Kidney (tissue), 14 donors: ENCODE results near the gene FAM53B. TPM values are rescaled to one million over a fixed set of nuclear protein-coding genes. Genes with fewer than 3 reads are reported as not detected.
A peak's percentile ranks its signal among the peaks of the same experiment; 100 is the strongest.

Experiments used
- DNase-seq, 5 donors: peaks; one replicate each; pipeline ENCODE4 v3.0.0-alpha.2; 2013 to 2020
- FAIRE-seq: peaks from 2 replicates; lab custom pipeline; 2012; peaks lifted over from hg19 to GRCh38; lab: Jason Lieb, UNC
- H3K27ac ChIP-seq, 2 donors: one replicate each; pipeline ENCODE4 v1.7.0; 2013; ENCODE audit warnings: low read depth in 2 of 2, low read length in 2 of 2, inconsistent platforms in 1 of 2
- H3K27me3 ChIP-seq: one replicate; pipeline ENCODE4 v1.7.1; 2013; ENCODE audit warnings: low read length, inconsistent platforms; ENCODE audit not compliant: control insufficient read depth, insufficient read depth
- H3K36me3 ChIP-seq, 3 donors: one replicate each; pipeline versions ENCODE4 v1.7.0 to v1.7.1; 2013; ENCODE audit warnings: low read length in 3 of 3, control low read depth in 1 of 3, inconsistent platforms in 1 of 3; ENCODE audit not compliant: insufficient read depth in 3 of 3, control insufficient read depth in 2 of 3
- H3K4me1 ChIP-seq, 3 donors: one replicate each; pipeline versions ENCODE4 v1.7.0 to v1.7.1; 2013; ENCODE audit warnings: low read length in 3 of 3, inconsistent platforms in 1 of 3, low read depth in 1 of 3; ENCODE audit not compliant: control insufficient read depth in 2 of 3, insufficient read depth in 2 of 3
- H3K4me3 ChIP-seq, 3 donors: one replicate each; pipeline versions ENCODE4 v1.7.0 to v1.8.1; 2013; ENCODE audit warnings: low read length in 3 of 3, control low read depth in 1 of 3, inconsistent platforms in 1 of 3
- H3K9ac ChIP-seq, 3 donors: one replicate each; pipeline versions ENCODE4 v1.7.0 to v1.7.1; 2013; ENCODE audit warnings: low read length in 3 of 3, control low read depth in 1 of 3, inconsistent platforms in 1 of 3
- H3K9me3 ChIP-seq, 3 donors: one replicate each; pipeline versions ENCODE4 v1.7.0 to v1.7.1; 2013; ENCODE audit warnings: low read length in 3 of 3, control low read depth in 1 of 3, inconsistent platforms in 1 of 3; ENCODE audit not compliant: control insufficient read depth in 2 of 3, insufficient read depth in 1 of 3
- CTCF ChIP-seq: IDR thresholded peaks from 3 replicates; pipeline ENCODE4 v1.5.1; 2012; ENCODE audit warnings: mild to moderate bottlenecking, moderate library complexity, borderline replicate concordance; ENCODE audit not compliant: insufficient read depth; ENCODE audit errors: extremely low read depth
- intact Hi-C: fragments of 100-400 bp; cut with DNase I; formaldehyde crosslinking; loops from one replicate; pipeline ENCODE4 v1.11.1; 2022
- polyA plus RNA-seq: library from polyadenylated mRNA; stranded (reverse); fragments of 350-450 nt; fragmentation: Illumina TruSeq; extraction: RNeasy Lipid Tissue Mini Kit (QIAGEN cat#74804); gene quantifications from one replicate; pipeline ENCODE4 v1.2.3, GENCODE V29; 2014; ENCODE audit warnings: low read depth, low replicate concordance; ENCODE audit not compliant: insufficient read depth
- total RNA-seq: library from RNA; stranded (reverse); fragmentation: NEBNext Ultra II Directional; extraction: Animal tissue kit (Norgen Biotek cat#: 25700); gene quantifications from one replicate; pipeline ENCODE4 v1.2.1, GENCODE V29; 2021
- donor health status: control.
- donor health status: control.
- donor health status: control.
- donor health status: control.
- donor health status: control.
- donor health status: DM: yes; HTN: yes; CAD: no.
- donor health status: Normal renal cell carcinoma (clear cell type).

Gene FAM53B
- total and polyA plus RNA-seq, 2 donors from 2014 or later = 11.8 to 30.0 TPM

DNA sequence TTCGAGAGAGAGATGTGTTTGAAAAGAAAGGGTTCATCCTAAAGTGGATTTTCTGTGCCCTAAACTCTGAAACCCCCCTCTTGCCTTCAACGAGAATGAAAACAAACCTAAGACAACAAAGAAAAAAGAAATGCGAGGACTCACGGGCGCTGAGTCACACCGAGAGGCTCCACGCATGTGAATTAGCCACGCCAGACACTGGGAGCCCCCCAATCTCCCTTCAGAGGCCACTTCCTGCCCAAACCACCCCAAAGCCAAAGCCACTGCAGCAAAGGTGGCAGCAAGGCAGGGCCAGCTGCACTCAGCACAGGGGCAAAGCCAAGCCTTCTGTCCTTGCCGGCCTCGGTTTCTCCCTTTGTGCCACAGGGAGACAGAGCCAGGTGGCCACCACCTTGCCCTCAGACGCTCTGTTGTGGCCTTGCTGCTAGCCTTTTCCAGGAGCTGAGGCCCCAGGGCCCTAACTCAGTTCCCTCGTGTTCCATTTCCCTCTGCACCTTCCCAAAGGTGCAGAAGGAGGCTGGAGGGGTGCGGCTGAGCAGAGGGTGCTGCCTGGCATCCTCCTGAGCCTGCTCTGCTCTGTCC is 93.3 kb downstream of the FAM53B start:
- H3K36me3 ChIP-seq = peaks cover 0 to 5% (median 2%) of the 10 kb centered on the region in 3 donors
- H3K4me1 ChIP-seq = peaks cover 0 to 58% (median 38%) of the 10 kb centered on the region in 3 donors
- H3K4me3 ChIP-seq = no peak overlapping the region
- H3K27me3 ChIP-seq = no peaks in the 10 kb centered on the region
- no peaks in the 10 kb centered on the region for H3K9me3 ChIP-seq
- intact Hi-C loops = no loop called here
- no peak for FAIRE-seq
- peak in 1 of 5 donors; percentile 72 for DNase-seq
- no peak for TF ChIP-seq CTCF
- no peak overlapping the region for H3K9ac ChIP-seq
- H3K27ac ChIP-seq = no peak overlapping the region

DNA sequence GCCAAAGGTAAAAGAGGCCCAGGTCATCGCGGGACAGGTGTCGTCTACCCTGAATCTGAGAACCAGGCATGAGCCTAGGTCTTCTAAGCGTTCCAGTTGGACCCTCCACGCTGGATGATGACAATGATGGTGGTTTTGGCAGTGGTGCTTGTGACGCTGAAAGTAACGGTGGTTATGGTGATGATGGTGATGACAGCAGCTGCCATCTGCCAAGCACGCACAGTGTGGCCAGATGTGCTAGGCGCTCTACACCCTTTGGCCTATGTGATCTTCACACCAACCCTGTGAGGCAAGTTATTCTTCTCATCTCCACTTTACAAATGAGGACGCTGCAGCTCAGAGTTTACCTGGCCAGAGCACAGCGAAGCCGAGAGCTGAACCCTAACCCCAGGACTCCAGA is 93.9 kb downstream of the FAM53B start:
- peaks cover 0 to 5% (median 2%) of the 10 kb centered on the region in 3 donors for H3K36me3 ChIP-seq
- H3K9me3 ChIP-seq = no peaks in the 10 kb centered on the region
- H3K4me3 ChIP-seq = no peak overlapping the region
- FAIRE-seq = no peak
- no peaks in the 10 kb centered on the region for H3K27me3 ChIP-seq
- peak in 1 of 5 donors; percentile 32 for DNase-seq
- H3K4me1 ChIP-seq = peaks cover 0 to 64% (median 40%) of the 10 kb centered on the region in 3 donors
- intact Hi-C loops = no loop called here
- H3K27ac ChIP-seq = no peak overlapping the region
- TF ChIP-seq CTCF = no peak
- no peak overlapping the region for H3K9ac ChIP-seq

- Histone ChIP-seq H3K9ac (no peak overlapping the region), H3K27ac (peak overlapping the region; percentile 44 to 57), H3K4me3 (no peak overlapping the region), H3K9me3 (no peaks in the 10 kb centered on the region), H3K27me3 (no peaks in the 10 kb centered on the region), H3K4me1 (peaks cover 0 to 65% (median 40%) of the 10 kb centered on the region in 3 donors), H3K36me3 (peaks cover 0 to 5% (median 2%) of the 10 kb centered on the region in 3 donors)
- no peak for FAIRE-seq
- peak in 1 of 5 donors; percentile 76 for DNase-seq
- no peak for TF ChIP-seq CTCF
- intact Hi-C loops = no loop called here
These were observed 95.0 kb downstream of the FAM53B start for GRCh38 chr10:124649214-124649613.
